ENCODE data around the gene RAB27B.
A peak's percentile ranks its signal among the peaks of the same experiment; 100 is the strongest.

RAB27B gene

GRCh38 chr18:54860941-54861340 lies 32.7 kb downstream of the RAB27B start:
- no peaks in the 10 kb centered on the region for H3K4me1 ChIP-seq (ENCODE audit: control insufficient read depth, insufficient read depth, low read length)
- H3K36me3 ChIP-seq (ENCODE audit: control insufficient read depth in 2 of 2, insufficient read depth in 1 of 2, low read length in 2 of 2), result no peaks in the 10 kb centered on the region
- TF ChIP-seq SETDB1 (IDR thresholded peaks at IDR 0.05; ENCODE audit: insufficient read length, low read length) (no peak), ZNF211 (tag by site-specific recombination; IDR thresholded peaks at IDR 0.05; ENCODE audit: low read depth) (no peak), SALL2 (tag by site-specific recombination; IDR thresholded peaks at IDR 0.05; ENCODE audit: borderline replicate concordance) (no peak), ZFP37 (tag by site-specific recombination; IDR thresholded peaks at IDR 0.05) (no peak), ZBTB20 (tag by site-specific recombination; IDR thresholded peaks at IDR 0.05) (no peak), SP3 (tag by site-specific recombination; IDR thresholded peaks at IDR 0.05) (no peak)
- CTCF ChIA-PET, result interaction anchor here (0.7 to 1.0 kb wide), 2 partner anchors 12 to 97 kb away, joined by 3 to 4 read pairs; no protein-coding TSS in a partner anchor
- POLR2A ChIA-PET, result no interaction called here
- no peak overlapping the region for H3K4me3 ChIP-seq (ENCODE audit: low read depth, low read length)
- H3K27ac ChIP-seq (ENCODE audit: extremely low read depth, low read depth, low read length), result no peak overlapping the region
- no peaks in the 10 kb centered on the region for H3K9me3 ChIP-seq (ENCODE audit: control insufficient read depth, insufficient read depth, low read depth, low read length)

DNA sequence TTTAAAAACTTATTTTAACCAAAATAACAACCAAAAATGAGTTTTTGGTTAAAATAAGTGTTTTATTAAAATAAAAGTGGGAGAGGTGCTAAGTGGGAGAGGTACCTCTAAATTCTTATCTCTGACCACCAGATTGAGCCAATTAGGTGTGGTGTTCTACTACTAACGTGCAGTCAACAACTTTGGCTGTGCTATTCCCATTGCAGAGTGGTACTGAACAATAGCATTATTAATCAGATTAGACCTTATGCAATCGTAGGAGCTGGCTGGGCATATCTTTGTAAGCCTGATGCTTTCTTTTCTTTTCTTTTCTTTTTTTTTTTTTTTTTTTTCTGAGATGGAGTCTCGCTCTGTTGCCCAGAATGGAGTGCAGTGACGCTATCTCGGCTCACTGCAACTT lies 38.9 kb downstream of the RAB27B start:
- Histone ChIP-seq H3K27ac (ENCODE audit: extremely low read depth, low read depth, low read length) (no peak overlapping the region), H3K9me3 (ENCODE audit: control insufficient read depth, insufficient read depth, low read depth, low read length) (no peaks in the 10 kb centered on the region), H3K36me3 (ENCODE audit: control insufficient read depth in 2 of 2, insufficient read depth in 1 of 2, low read length in 2 of 2) (no peaks in the 10 kb centered on the region), H3K4me1 (ENCODE audit: control insufficient read depth, insufficient read depth, low read length) (no peaks in the 10 kb centered on the region), H3K4me3 (ENCODE audit: low read depth, low read length) (no peak overlapping the region)
- ChIA-PET CTCF (no interaction called here), POLR2A (no interaction called here)
- no peak for TF ChIP-seq ZNF561 (tag by site-specific recombination; IDR thresholded peaks at IDR 0.05; ENCODE audit: borderline replicate concordance)
- TF ChIP-seq ZNF335 (tag by site-specific recombination; conservative IDR thresholded peaks at IDR 0.05), result no peak
- no peak for TF ChIP-seq ZNF658 (tag by site-specific recombination; IDR thresholded peaks at IDR 0.05)
- no peak for TF ChIP-seq BCL6B (tag by site-specific recombination; IDR thresholded peaks at IDR 0.05)
- TF ChIP-seq RBAK (tag by site-specific recombination; IDR thresholded peaks at IDR 0.05), result no peak
- no peak for TF ChIP-seq ZNF292 (tag by site-specific recombination; IDR thresholded peaks at IDR 0.05; ENCODE audit: borderline replicate concordance, low read depth)
- no peak for TF ChIP-seq IKZF3 (tag by site-specific recombination; IDR thresholded peaks at IDR 0.05)
- TF ChIP-seq ZNF350 (tag by site-specific recombination; IDR thresholded peaks at IDR 0.05), result no peak
- TF ChIP-seq ZNF521 (tag by site-specific recombination; IDR thresholded peaks at IDR 0.05), result no peak
- TF ChIP-seq ZSCAN4 (tag by site-specific recombination; IDR thresholded peaks at IDR 0.05), result no peak

GRCh38 chr18:54871231-54871630 lies 43.0 kb downstream of the RAB27B start:
- no peaks in the 10 kb centered on the region for H3K9me3 ChIP-seq (ENCODE audit: control insufficient read depth, insufficient read depth, low read depth, low read length)
- peaks cover 5% of the 10 kb centered on the region; the same call in 1 of the 2 replicates for H3K4me1 ChIP-seq (ENCODE audit: control insufficient read depth, insufficient read depth, low read length)
- no peaks in the 10 kb centered on the region for H3K36me3 ChIP-seq (ENCODE audit: control insufficient read depth in 2 of 2, insufficient read depth in 1 of 2, low read length in 2 of 2)
- ChIA-PET CTCF (interaction anchor here (0.5 to 1.0 kb wide), 2 partner anchors 22 to 180 kb away, joined by 3 to 4 read pairs; no protein-coding TSS in a partner anchor), POLR2A (interaction anchor here (0.6 kb wide), 1 partner anchor 138 kb away, joined by 6 read pairs; no protein-coding TSS in a partner anchor)
- no peak overlapping the region for H3K27ac ChIP-seq (ENCODE audit: extremely low read depth, low read depth, low read length)
- TF ChIP-seq ZFP69B (tag by site-specific recombination; IDR thresholded peaks at IDR 0.05) (no peak), ZNF843 (tag by site-specific recombination; IDR thresholded peaks at IDR 0.05) (peak; percentile 35; the same call in 1 of the 2 replicates), FEZF1 (tag by site-specific recombination; IDR thresholded peaks at IDR 0.05) (peak; percentile 37; the same call in 1 of the 2 replicates)
- no peak overlapping the region for H3K4me3 ChIP-seq (ENCODE audit: low read depth, low read length)

Data from HEK293 (cell line).